Smooth muscle cell (in vitro differentiated cells): ENCODE data around the gene EXO1. TPM values are rescaled to one million over a fixed set of nuclear protein-coding genes. Genes with fewer than 3 reads are reported as not detected.
A peak's percentile ranks its signal among the peaks of the same experiment; 100 is the strongest.

Source experiments
- DNase-seq: peaks from one replicate; lab custom pipeline; 2025; ENCODE audit not compliant: unreplicated experiment; lab: John Stamatoyannopoulos, UW
- H2AFZ ChIP-seq: fragments of 200-600 bp; sonication (generic); 2 replicates; pipeline ENCODE4 v1.6.0; 2016; ENCODE audit warnings: antibody characterized with exemption, low read depth, mild to moderate bottlenecking
- H3F3A ChIP-seq: fragments of 200-600 bp; sonication (generic); 2 replicates; pipeline ENCODE4 v1.6.0; 2017; ENCODE audit warnings: antibody characterized with exemption, low read depth
- H3K27ac ChIP-seq: fragments of 200-600 bp; sonication (generic); 2 replicates; pipeline ENCODE4 v1.5.1; 2016; ENCODE audit warnings: low read depth, mild to moderate bottlenecking
- H3K27me3 ChIP-seq: fragments of 200-600 bp; sonication (generic); 2 replicates; pipeline ENCODE4 v1.6.1; 2016; ENCODE audit warnings: low read depth, mild to moderate bottlenecking
- H3K36me3 ChIP-seq: fragments of 200-600 bp; sonication (generic); 2 replicates; pipeline ENCODE4 v1.5.1; 2016; ENCODE audit warnings: low read depth
- H3K4me1 ChIP-seq: fragments of 200-600 bp; sonication (generic); 2 replicates; pipeline ENCODE4 v1.5.1; 2016; ENCODE audit warnings: low read depth
- H3K4me2 ChIP-seq: fragments of 200-600 bp; sonication (generic); 2 replicates; pipeline ENCODE4 v1.6.0; 2016; ENCODE audit warnings: mild to moderate bottlenecking
- H3K4me3 ChIP-seq: fragments of 200-600 bp; sonication (generic); 2 replicates; pipeline ENCODE4 v1.5.1; 2016; ENCODE audit warnings: mild to moderate bottlenecking
- H3K79me2 ChIP-seq: fragments of 200-600 bp; sonication (generic); 2 replicates; pipeline ENCODE4 v1.6.0; 2016; ENCODE audit warnings: low read depth, mild to moderate bottlenecking
- H3K9ac ChIP-seq: fragments of 200-600 bp; sonication (generic); 2 replicates; pipeline ENCODE4 v1.6.0; 2016; ENCODE audit warnings: low read depth
- H3K9me3 ChIP-seq: fragments of 200-600 bp; sonication (generic); replicated peaks from 2 replicates; pipeline ENCODE4 v1.5.1; 2016; ENCODE audit warnings: low read depth
- H4K20me1 ChIP-seq: fragments of 200-600 bp; sonication (generic); 2 replicates; pipeline ENCODE4 v1.6.0; 2016; ENCODE audit warnings: low read depth
- CTCF ChIP-seq: fragments of 200-600 bp; sonication (generic); IDR thresholded peaks from 2 replicates; pipeline ENCODE4 v1.5.1; 2017; ENCODE audit warnings: borderline replicate concordance, mild to moderate bottlenecking, antibody characterized with exemption; ENCODE audit not compliant: insufficient read depth, poor library complexity, severe bottlenecking
- WGBS: methylation state at CpG from one replicate; pipeline ENCODE4 v1.1.7; 2016; ENCODE audit warnings: low lambda C conversion rate; 5-methylcytosine and 5-hydroxymethylcytosine counted together
- polyA plus RNA-seq: library from polyadenylated mRNA; unstranded; fragments of >200 nt; fragmentation: Nextera tagmentation; extraction: Ambion mirVana; gene quantifications from 2 replicates; pipeline ENCODE4 v1.2.1, GENCODE V29; 2016
- total RNA-seq: library from RNA; depleted of rRNA; stranded (reverse); fragments of >200 nt; gene quantifications from 2 replicates; pipeline ENCODE4 v1.2.3, GENCODE V29; 2014

EXO1 gene
- total and polyA plus RNA-seq, 2 experiments from 2014 or later: 7.5 to 11.0 TPM

DNA sequence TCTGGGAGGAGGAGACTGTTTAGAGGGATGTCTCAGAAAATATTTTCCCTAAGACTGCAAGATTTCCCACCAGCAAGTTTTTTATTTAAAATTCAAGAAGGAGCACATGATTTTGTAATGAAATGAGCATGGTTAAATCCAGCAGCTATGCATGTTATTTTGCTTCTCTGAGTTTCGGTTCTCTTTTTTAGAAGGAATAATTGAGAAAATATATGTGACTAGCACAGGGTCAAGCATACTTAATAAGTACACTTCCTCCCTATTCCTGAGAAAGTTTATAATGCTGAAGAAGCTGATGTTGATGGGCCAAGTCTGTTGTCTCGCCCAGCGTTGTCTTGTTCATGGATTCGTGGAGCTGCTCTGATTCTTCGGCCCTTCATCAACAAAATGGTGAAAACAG, 51.2 kb downstream of the EXO1 start:
- Histone ChIP-seq H3F3A (no peaks in the 10 kb centered on the region), H3K9me3 (no peaks in the 10 kb centered on the region), H3K4me2 (no peak overlapping the region), H3K27me3 (no peaks in the 10 kb centered on the region), H4K20me1 (no peaks in the 10 kb centered on the region), H3K9ac (no peak overlapping the region), H3K4me3 (no peak overlapping the region), H3K79me2 (no peaks in the 10 kb centered on the region), H2AFZ (no peak overlapping the region), H3K36me3 (no peaks in the 10 kb centered on the region), H3K27ac (no peak overlapping the region), H3K4me1 (peaks cover 4% of the 10 kb centered on the region)
- DNase-seq: no peak
- WGBS: 91% methylated on average over 5 of the region's 5 CpGs
- no peak for TF ChIP-seq CTCF

DNA sequence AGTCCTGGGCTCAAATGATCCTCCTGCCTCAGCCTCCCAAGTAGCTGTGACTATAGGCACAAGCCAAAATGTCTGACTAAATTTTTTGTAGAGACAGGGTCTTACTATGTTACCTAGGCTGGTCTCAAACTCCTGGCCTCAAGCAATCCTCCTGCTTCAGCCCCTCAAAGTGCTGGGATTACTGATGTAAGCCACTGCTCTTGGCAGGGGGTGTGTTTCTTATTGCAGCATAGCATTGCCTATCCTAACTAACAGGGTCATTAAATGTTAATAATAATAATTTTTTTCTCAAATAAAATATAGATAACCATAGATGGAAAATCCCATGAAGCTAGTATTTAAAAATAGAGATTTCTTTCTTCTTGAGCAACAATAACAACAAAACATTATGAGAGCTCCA, 52.4 kb downstream of the EXO1 start:
- Histone ChIP-seq H3F3A (no peaks in the 10 kb centered on the region), H3K9ac (no peak overlapping the region), H3K36me3 (no peaks in the 10 kb centered on the region), H3K27me3 (no peaks in the 10 kb centered on the region), H4K20me1 (no peaks in the 10 kb centered on the region), H2AFZ (no peak overlapping the region), H3K9me3 (no peaks in the 10 kb centered on the region), H3K27ac (no peak overlapping the region), H3K4me3 (no peak overlapping the region), H3K4me2 (no peak overlapping the region), H3K4me1 (peaks cover 4% of the 10 kb centered on the region), H3K79me2 (no peaks in the 10 kb centered on the region)
- TF ChIP-seq CTCF: no peak
- DNase-seq: no peak

DNA sequence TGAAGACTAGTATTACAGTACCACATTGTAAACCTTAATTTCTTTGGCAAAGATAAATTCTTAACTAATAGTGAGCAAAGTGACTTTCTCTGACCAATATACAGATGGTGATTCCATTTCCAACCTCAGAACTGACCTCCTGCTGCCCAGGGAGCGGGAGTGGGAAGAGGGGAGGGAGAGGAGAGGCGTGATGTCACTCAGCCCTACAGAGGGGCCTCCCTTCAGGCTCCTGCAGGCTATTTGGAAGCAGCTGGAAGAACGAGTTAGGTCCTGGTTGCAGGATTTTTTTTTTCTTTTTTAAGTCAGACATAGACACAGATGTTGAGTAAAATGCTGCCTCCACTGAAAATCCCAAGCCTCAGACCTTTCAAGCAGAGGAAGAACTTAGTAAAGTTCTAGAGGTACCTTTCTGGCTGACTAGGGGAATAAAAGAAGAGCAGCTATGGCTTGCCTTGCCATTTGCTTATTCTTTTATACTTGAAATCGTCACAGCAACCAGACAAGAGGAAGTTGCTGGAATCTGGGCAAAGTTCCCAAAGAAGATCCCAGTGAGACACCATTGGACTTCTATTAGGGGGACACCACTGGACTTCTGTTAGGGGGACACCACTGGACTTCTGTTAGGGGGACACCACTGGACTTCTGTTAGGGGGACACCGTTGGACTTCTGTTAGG, 54.5 kb downstream of the EXO1 start:
- Histone ChIP-seq H3K9ac (no peak overlapping the region), H3K4me2 (no peak overlapping the region), H2AFZ (peak overlapping the region; percentile 18), H3K9me3 (no peaks in the 10 kb centered on the region), H3K79me2 (no peaks in the 10 kb centered on the region), H3K27me3 (no peaks in the 10 kb centered on the region), H4K20me1 (no peaks in the 10 kb centered on the region), H3F3A (no peaks in the 10 kb centered on the region), H3K4me3 (no peak overlapping the region), H3K4me1 (peaks cover 4% of the 10 kb centered on the region), H3K36me3 (no peaks in the 10 kb centered on the region), H3K27ac (no peak overlapping the region)
- DNase-seq: no peak
- WGBS: 61% methylated on average over 5 of the region's 5 CpGs
- TF ChIP-seq CTCF: no peak

DNA sequence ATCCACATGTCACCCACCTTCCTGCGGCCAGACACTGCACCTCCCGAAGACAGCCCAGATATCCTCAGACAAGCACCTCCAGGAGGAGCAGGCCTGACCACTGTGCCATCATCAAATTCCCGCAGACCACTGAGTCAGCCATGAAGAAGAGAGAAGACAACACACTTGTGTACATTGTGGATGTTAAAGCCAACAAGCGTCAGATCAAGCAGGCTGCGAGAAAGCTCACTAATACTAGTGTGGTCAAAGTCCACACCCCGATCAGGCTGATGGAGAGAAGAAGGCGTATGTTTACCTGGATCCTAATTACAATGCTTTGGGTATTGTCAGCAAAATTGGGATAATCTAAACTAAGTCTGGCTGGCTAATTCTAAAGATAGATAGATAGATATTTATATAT, 68.2 kb downstream of the EXO1 start:
- H4K20me1 ChIP-seq: no peaks in the 10 kb centered on the region
- TF ChIP-seq CTCF: no peak
- H3K27me3 ChIP-seq: no peaks in the 10 kb centered on the region
- no peaks in the 10 kb centered on the region for H3F3A ChIP-seq
- H3K36me3 ChIP-seq: no peaks in the 10 kb centered on the region
- no peak overlapping the region for H2AFZ ChIP-seq
- no peaks in the 10 kb centered on the region for H3K79me2 ChIP-seq
- no peak overlapping the region for H3K9ac ChIP-seq
- WGBS: 96% methylated on average over 7 of the region's 7 CpGs
- DNase-seq: no peak
- H3K27ac ChIP-seq: no peak overlapping the region
- no peaks in the 10 kb centered on the region for H3K4me1 ChIP-seq
- no peak overlapping the region for H3K4me2 ChIP-seq
- no peaks in the 10 kb centered on the region for H3K9me3 ChIP-seq
- H3K4me3 ChIP-seq: no peak overlapping the region
